Measurements from ENCODE around the gene SNU13. TPM values are rescaled to one million over a fixed set of nuclear protein-coding genes. Genes with fewer than 3 reads are reported as not detected.
"Not testable (repeated sequence)": the region's sequence is repeated elsewhere in the genome, so short reads cannot be mapped to it uniquely, and the experiment has no call there.

Gene SNU13
- total RNA-seq, 1 experiment from 2014 or later = 118 TPM

DNA sequence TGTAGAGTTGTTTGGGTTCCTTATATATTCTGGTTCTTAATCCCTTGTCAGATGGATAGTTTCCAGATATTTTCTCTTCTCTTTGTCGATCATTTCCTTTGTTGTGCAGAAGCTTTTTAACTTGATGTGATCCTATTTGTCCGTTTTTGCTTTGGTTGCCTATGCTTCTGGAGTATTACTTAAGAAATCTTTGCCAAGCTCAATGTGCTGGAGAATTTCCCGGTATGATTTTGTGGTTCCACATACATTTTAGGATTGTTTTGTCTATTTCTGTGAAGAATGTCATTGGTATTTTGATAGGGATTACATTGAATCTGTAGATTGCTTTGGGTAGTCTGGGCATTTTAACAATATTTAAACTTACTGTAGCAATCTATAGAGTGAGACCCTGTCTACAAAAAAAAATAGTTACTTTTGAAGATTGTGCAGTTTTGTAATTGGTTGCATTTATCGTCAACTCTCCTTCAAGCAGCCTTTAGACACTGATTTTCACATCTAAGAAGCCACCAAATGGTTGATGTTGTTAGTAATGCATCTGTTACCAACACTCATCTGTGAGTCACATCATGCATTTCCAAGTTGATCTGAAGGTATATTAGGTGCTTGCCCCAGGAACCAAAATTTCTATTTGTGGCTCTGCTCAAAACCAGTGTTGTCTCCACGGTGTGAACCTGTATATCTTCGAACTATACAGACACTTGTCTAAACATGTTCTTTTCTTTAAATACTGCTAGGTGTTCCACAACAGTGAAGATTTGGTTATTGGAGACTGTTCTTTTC is 46.1 kb downstream of the SNU13 start:
- no peak for DNase-seq (ENCODE audit: low spot score)

DNA sequence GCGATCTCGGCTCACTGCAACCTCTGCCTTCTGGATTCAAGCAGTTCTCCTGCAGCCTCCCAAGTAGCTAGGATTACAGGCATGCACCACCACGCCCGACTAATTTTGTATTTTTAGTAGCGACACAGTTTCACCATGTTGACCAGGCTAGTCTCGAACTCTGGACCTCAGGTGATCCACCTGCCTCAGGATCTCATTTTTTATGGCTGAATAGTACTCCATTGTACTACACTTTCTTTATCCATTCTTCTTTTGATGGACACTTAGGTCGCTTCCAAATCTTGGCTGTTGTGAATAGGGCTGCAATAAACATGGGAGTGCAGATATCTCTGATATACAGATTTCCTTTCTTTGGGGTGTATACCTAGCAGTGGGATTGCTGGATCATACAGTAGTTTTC is 46.8 kb downstream of the SNU13 start:
- no peak for DNase-seq (ENCODE audit: low spot score)

- no peak for DNase-seq (ENCODE audit: low spot score)
Observed at GRCh38 chr22:41638748-41639147, 49.9 kb downstream of the SNU13 start.

- no peak for DNase-seq (ENCODE audit: low spot score)
Observed at GRCh38 chr22:41638124-41638523, 50.5 kb downstream of the SNU13 start.

GRCh38 chr22:41637623-41638022 is 51.0 kb downstream of the SNU13 start:
- DNase-seq (ENCODE audit: low spot score) = not testable (repeated sequence)

- DNase-seq (ENCODE audit: low spot score) = no peak
Observed at GRCh38 chr22:41636467-41636866, 52.2 kb downstream of the SNU13 start.

DNA sequence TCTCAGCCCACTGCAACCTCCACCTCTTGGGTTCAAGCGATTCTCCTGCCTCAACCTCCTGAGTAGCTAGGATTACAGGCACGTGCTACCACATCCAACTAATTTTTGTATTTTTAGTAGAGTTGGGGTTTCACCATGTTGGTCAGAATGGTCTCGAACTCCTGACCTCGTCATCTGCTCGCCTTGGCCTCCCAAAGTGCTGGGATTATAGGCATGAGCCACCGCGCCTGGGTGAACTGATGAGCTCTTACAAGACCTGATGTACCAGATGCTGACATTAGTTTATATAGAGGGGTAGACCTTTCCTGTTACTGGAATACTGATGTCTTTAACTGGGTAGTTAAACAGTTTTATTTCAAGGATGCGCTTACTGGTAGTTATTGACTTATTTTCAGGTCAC is 54.1 kb downstream of the SNU13 start:
- DNase-seq (ENCODE audit: low spot score) = not testable (repeated sequence)

- DNase-seq (ENCODE audit: low spot score) = not testable (repeated sequence)
Observed at GRCh38 chr22:41631615-41632014, 57.1 kb downstream of the SNU13 start.

- not testable (repeated sequence) for DNase-seq (ENCODE audit: low spot score)
Observed at GRCh38 chr22:41631115-41631514, 57.6 kb downstream of the SNU13 start.

- DNase-seq (ENCODE audit: low spot score) = no peak
Observed at GRCh38 chr22:41625577-41625976, 63.1 kb downstream of the SNU13 start.

Small RNA genes within 50 kb of the gene (small RNA-seq; reads per million reads assigned to genes)
- gene HMGN2P10 (not detected), gene RF00019 (not detected), gene RNU6-476P (not detected), gene RNU6ATAC22P (not detected)

Other genes starting within 250 kb of the SNU13 start
- gene TOB2, start 242.1 kb downstream of the SNU13 start, total RNA-seq (2014; rRNA removed; shearing (Covaris generic)) = 25.1 and 26.6 TPM in 2 replicates
- gene PHF5A, start 220.2 kb downstream of the SNU13 start, total RNA-seq (2014; rRNA removed; shearing (Covaris generic)) = 64.1 and 69.5 TPM in 2 replicates
- 48.3 and 52.1 TPM in 2 replicates for gene ACO2, start 219.8 kb downstream of the SNU13 start, total RNA-seq (2014; rRNA removed; shearing (Covaris generic))
- gene POLR3H, start 144.4 kb downstream of the SNU13 start, total RNA-seq (2014; rRNA removed; shearing (Covaris generic)) = 27.7 and 32.5 TPM in 2 replicates
- gene CSDC2, start 127.9 kb downstream of the SNU13 start, total RNA-seq (2014; rRNA removed; shearing (Covaris generic)) = not detected in 2 replicates
- 19.6 and 22.5 TPM in 2 replicates for gene PMM1, start 99.0 kb downstream of the SNU13 start, total RNA-seq (2014; rRNA removed; shearing (Covaris generic))
- 19.5 and 20.9 TPM in 2 replicates for gene DESI1, start 67.8 kb downstream of the SNU13 start, total RNA-seq (2014; rRNA removed; shearing (Covaris generic))
- 212 and 262 TPM in 2 replicates for gene XRCC6, start 67.6 kb downstream of the SNU13 start, total RNA-seq (2014; rRNA removed; shearing (Covaris generic))
- gene MEI1, start 10.6 kb upstream of the SNU13 start, total RNA-seq (2014; rRNA removed; shearing (Covaris generic)) = not detected in 2 replicates
- gene CCDC134, start 111.8 kb upstream of the SNU13 start, total RNA-seq (2014; rRNA removed; shearing (Covaris generic)) = 12.2 and 14.6 TPM in 2 replicates
- gene SREBF2, start 144.2 kb upstream of the SNU13 start, total RNA-seq (2014; rRNA removed; shearing (Covaris generic)) = 88.5 and 104 TPM in 2 replicates
- not detected in 2 replicates for gene SHISA8, start 226.2 kb upstream of the SNU13 start, total RNA-seq (2014; rRNA removed; shearing (Covaris generic))
- gene TNFRSF13C, start 237.9 kb upstream of the SNU13 start, total RNA-seq (2014; rRNA removed; shearing (Covaris generic)) = 0.08 and 0.51 TPM in 2 replicates

Data from HT-29 (cell line).